Fibroblast of lung (primary cell): ENCODE results near the gene FBXO4. TPM values are rescaled to one million over a fixed set of nuclear protein-coding genes. Genes with fewer than 3 reads are reported as not detected.

Experiments
- DNase-seq, 2 donors: peaks; one replicate each; pipeline versions ENCODE4 v3.0.0 to v3.0.0-alpha.2; 2010; ENCODE audit warnings: low read depth in 2 of 2
- H2AFZ ChIP-seq: 2 replicates; pipeline ENCODE4 v1.5.1; 2012; ENCODE audit warnings: low read length, control low read depth, inconsistent platforms
- H3K27ac ChIP-seq: 2 replicates; pipeline ENCODE4 v1.5.1; 2011; ENCODE audit warnings: low read length, control low read depth; ENCODE audit not compliant: insufficient read depth
- H3K27me3 ChIP-seq: 2 replicates; pipeline ENCODE4 v1.5.1; 2011; ENCODE audit warnings: mild to moderate bottlenecking, low read length; ENCODE audit not compliant: control insufficient read depth, insufficient read depth
- H3K36me3 ChIP-seq: 2 replicates; pipeline ENCODE4 v1.5.1; 2011; ENCODE audit warnings: low read length; ENCODE audit not compliant: control insufficient read depth, insufficient read depth
- H3K4me1 ChIP-seq: 2 replicates; pipeline ENCODE4 v1.5.1; 2011; ENCODE audit warnings: low read length; ENCODE audit not compliant: control insufficient read depth, insufficient read depth; ENCODE audit errors: extremely low read depth
- H3K4me2 ChIP-seq: 2 replicates; pipeline ENCODE4 v1.5.1; 2011; ENCODE audit warnings: low read length, control low read depth; ENCODE audit not compliant: insufficient read depth; ENCODE audit errors: extremely low read depth
- H3K4me3 ChIP-seq, 4 experiments: fragments of 200-600 bp in 1 of 4; sonication (generic) in 1 of 4; replicated peaks in 1 of 4; 2 replicates each; pipeline ENCODE4 v1.5.1; 2011 to 2016; ENCODE audit warnings: low read length in 4 of 4, low read depth in 3 of 4, mild to moderate bottlenecking in 3 of 4, control low read depth in 2 of 4, inconsistent platforms in 1 of 4, mixed read lengths in 1 of 4; ENCODE audit not compliant: insufficient read depth in 1 of 4; ENCODE audit errors: control extremely low read depth in 1 of 4
- H3K79me2 ChIP-seq: 2 replicates; pipeline ENCODE4 v1.5.1; 2012; ENCODE audit warnings: mild to moderate bottlenecking, low read length, inconsistent platforms; ENCODE audit not compliant: control insufficient read depth, insufficient read depth
- H3K9ac ChIP-seq: 2 replicates; pipeline ENCODE4 v1.5.1; 2011; ENCODE audit warnings: mild to moderate bottlenecking, low read length, control low read depth; ENCODE audit not compliant: insufficient read depth
- H3K9me3 ChIP-seq: 2 replicates; pipeline ENCODE4 v1.5.1; 2012; ENCODE audit warnings: low read depth, low read length; ENCODE audit not compliant: control insufficient read depth, insufficient read depth
- H4K20me1 ChIP-seq: 2 replicates; pipeline ENCODE4 v1.5.1; 2011; ENCODE audit warnings: low read length; ENCODE audit not compliant: control insufficient read depth, insufficient read depth; ENCODE audit errors: extremely low read depth
- EZH2 ChIP-seq: IDR thresholded peaks from 2 replicates; pipeline ENCODE4 v1.5.1; 2012; ENCODE audit warnings: low read length, control low read depth, mild to moderate bottlenecking; ENCODE audit errors: missing control alignments
- polyA plus RNA-seq, 2 donors: library from polyadenylated mRNA; depleted of rRNA in 1 of 2; stranded (reverse) in 1 of 2; unstranded in 1 of 2; fragments of >200 nt; gene quantifications; 2 replicates each; pipeline ENCODE4 v1.2.1, GENCODE V29; 2011 to 2012; ENCODE audit warnings: missing spikeins in 1 of 2
- total RNA-seq: library from RNA; depleted of rRNA; stranded (reverse); fragments of >200 nt; gene quantifications from 2 replicates; pipeline ENCODE4 v1.2.1, GENCODE V29; 2014
- TF ChIP-seq, protein P1 (sequence below), 2 donors: IDR thresholded peaks in 1 of 2; conservative IDR thresholded peaks in 1 of 2; 1 replicate in 1 of 2; 2 replicates in 1 of 2; pipeline ENCODE4 v1.5.1; 2011 to 2012; ENCODE audit warnings: low read length in 2 of 2, control low read depth in 1 of 2, inconsistent platforms in 1 of 2, low read depth in 1 of 2, mild to moderate bottlenecking in 1 of 2

The FBXO4 gene
- total and polyA plus RNA-seq, 2 donors (not counting 1 experiment from before 2014, with no cell fraction given): 13.4 to 14.9 TPM

DNA sequence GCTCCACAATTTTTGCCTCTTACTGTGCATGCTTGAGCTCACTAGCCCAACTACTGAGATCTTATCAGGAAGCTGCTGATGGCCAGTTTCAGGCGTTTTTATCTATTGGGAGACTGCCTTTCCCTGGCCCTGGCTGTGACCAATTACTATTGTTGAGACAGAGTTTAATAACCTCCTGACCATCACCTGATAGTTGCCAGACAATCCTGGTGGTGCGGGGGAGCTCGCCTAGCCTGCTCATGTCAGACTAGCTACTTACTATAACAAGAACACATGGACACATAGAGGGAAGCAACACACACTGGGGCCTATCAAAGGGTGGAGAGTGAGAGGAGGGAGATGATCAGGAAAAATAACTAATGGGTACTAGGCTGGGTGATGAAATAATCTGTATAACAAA is 41.8 kb upstream of the FBXO4 start:
- Histone ChIP-seq H3K4me1 (no peaks in the 10 kb centered on the region), H3K27ac (no peak overlapping the region), H4K20me1 (no peaks in the 10 kb centered on the region), H3K27me3 (no peaks in the 10 kb centered on the region), H3K36me3 (no peaks in the 10 kb centered on the region), H2AFZ (no peak overlapping the region), H3K9ac (no peak overlapping the region), H3K9me3 (no peaks in the 10 kb centered on the region), H3K4me2 (no peak overlapping the region), H3K4me3 (no peak overlapping the region), H3K79me2 (no peaks in the 10 kb centered on the region)
- TF ChIP-seq, protein P1, sequence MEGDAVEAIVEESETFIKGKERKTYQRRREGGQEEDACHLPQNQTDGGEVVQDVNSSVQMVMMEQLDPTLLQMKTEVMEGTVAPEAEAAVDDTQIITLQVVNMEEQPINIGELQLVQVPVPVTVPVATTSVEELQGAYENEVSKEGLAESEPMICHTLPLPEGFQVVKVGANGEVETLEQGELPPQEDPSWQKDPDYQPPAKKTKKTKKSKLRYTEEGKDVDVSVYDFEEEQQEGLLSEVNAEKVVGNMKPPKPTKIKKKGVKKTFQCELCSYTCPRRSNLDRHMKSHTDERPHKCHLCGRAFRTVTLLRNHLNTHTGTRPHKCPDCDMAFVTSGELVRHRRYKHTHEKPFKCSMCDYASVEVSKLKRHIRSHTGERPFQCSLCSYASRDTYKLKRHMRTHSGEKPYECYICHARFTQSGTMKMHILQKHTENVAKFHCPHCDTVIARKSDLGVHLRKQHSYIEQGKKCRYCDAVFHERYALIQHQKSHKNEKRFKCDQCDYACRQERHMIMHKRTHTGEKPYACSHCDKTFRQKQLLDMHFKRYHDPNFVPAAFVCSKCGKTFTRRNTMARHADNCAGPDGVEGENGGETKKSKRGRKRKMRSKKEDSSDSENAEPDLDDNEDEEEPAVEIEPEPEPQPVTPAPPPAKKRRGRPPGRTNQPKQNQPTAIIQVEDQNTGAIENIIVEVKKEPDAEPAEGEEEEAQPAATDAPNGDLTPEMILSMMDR (conservative IDR thresholded peaks at IDR 0.05 in 1 of 2, IDR thresholded peaks at IDR 0.05 in 1 of 2; ENCODE audit: low read depth in 1 of 2, low read length in 2 of 2): no peak
- no peak for TF ChIP-seq EZH2
- DNase-seq: no peak

DNA sequence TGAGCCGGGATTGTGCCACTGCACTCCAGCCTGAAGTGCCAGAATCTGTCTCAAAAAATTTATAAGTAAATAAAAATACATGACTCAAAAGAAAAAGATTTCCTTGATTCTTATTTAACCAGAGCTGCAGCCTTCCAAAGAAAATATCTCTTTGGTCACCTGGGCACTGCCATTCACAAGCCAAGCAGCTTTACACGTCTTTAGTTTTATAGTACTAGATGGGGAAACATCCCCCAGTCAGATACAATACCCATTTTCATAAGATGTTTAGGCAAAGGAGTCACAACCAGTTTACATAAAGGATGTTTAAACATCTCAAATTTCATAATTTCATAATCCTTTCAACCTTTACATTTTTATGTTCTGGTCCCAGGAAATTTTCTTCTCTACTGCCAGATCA is 41.1 kb upstream of the FBXO4 start:
- H2AFZ ChIP-seq: no peak overlapping the region
- no peaks in the 10 kb centered on the region for H3K79me2 ChIP-seq
- H3K27me3 ChIP-seq: no peaks in the 10 kb centered on the region
- no peaks in the 10 kb centered on the region for H4K20me1 ChIP-seq
- no peaks in the 10 kb centered on the region for H3K36me3 ChIP-seq
- DNase-seq: no peak
- no peaks in the 10 kb centered on the region for H3K4me1 ChIP-seq
- TF ChIP-seq, protein P1 (conservative IDR thresholded peaks at IDR 0.05 in 1 of 2, IDR thresholded peaks at IDR 0.05 in 1 of 2; ENCODE audit: low read depth in 1 of 2, low read length in 2 of 2): no peak
- TF ChIP-seq EZH2: no peak
- no peaks in the 10 kb centered on the region for H3K9me3 ChIP-seq
- no peak overlapping the region for H3K4me3 ChIP-seq
- H3K4me2 ChIP-seq: no peak overlapping the region
- H3K9ac ChIP-seq: no peak overlapping the region
- no peak overlapping the region for H3K27ac ChIP-seq

DNA sequence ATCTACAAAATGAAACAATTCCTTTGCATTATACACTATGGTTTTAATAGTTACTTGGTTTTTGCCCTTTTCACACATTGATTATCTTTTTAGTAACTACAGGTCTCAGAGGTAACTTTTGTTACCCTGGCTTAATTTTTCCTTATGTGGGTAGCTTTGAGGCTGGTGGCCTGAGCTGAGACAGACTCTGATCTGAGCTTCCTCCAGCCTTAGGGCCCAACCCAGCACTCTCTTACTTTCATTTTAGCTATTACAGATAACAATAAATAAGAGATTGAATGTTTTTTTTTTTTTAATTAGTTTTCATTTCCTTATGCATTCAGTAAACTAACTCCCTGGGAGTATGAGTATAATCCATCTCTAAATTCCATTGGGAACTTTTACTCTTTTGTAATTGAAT is 39.8 kb upstream of the FBXO4 start:
- TF ChIP-seq EZH2: no peak
- TF ChIP-seq, protein P1 (conservative IDR thresholded peaks at IDR 0.05 in 1 of 2, IDR thresholded peaks at IDR 0.05 in 1 of 2; ENCODE audit: low read depth in 1 of 2, low read length in 2 of 2): no peak
- no peaks in the 10 kb centered on the region for H3K9me3 ChIP-seq
- no peak for DNase-seq
- H3K27ac ChIP-seq: no peak overlapping the region
- no peaks in the 10 kb centered on the region for H4K20me1 ChIP-seq
- H3K79me2 ChIP-seq: no peaks in the 10 kb centered on the region
- H3K4me3 ChIP-seq: no peak overlapping the region
- no peak overlapping the region for H3K4me2 ChIP-seq
- H2AFZ ChIP-seq: no peak overlapping the region
- no peaks in the 10 kb centered on the region for H3K36me3 ChIP-seq
- H3K4me1 ChIP-seq: no peaks in the 10 kb centered on the region
- H3K9ac ChIP-seq: no peak overlapping the region
- H3K27me3 ChIP-seq: no peaks in the 10 kb centered on the region
